Measurements from ENCODE around the gene STIP1. TPM values are rescaled to one million over a fixed set of nuclear protein-coding genes. Genes with fewer than 3 reads are reported as not detected.

The STIP1 gene
- total RNA-seq, 4 donors from 2014 or later = 141 to 193 (median 168) TPM

- in situ Hi-C loops (cut with MboI; ENCODE audit: low sequenced_read_pairs in 4 of 4) (no loop called here), intact Hi-C loops (cut with DNase I; ENCODE audit: low total_unique reads) (loop anchor here (2.0 to 10.0 kb wide), 2 partner anchors 29 to 633 kb away; partner anchors contain the start of gene EHD1)
- Histone ChIP-seq H3K27ac (peak overlapping the region; percentile 92 to 100 (median 96)), H3K36me3 (peaks cover 0 to 13% of the 10 kb centered on the region in 2 donors), H3K27me3 (no peaks in the 10 kb centered on the region), H3K9me3 (no peaks in the 10 kb centered on the region), H3K4me1 (peaks cover 33 to 43% of the 10 kb centered on the region in 2 donors), H3K4me3 (peak overlapping the region; percentile 85 to 96 (median 91))
- ATAC-seq (peak in 1 of 2 donors; percentile 3), DNase-seq (peak; percentile 60 to 100)
- TF ChIP-seq CTCF (IDR thresholded peaks at IDR 0.05 in 4 of 5, conservative IDR thresholded peaks at IDR 0.05 in 1 of 5) (peak in 1 of 5 experiments; percentile 14), POLR2A (IDR thresholded peaks at IDR 0.05) (peak; percentile 77)
Measured at GRCh38 chr11:64241491-64242374, 55.8 kb downstream of the STIP1 start.

- intact Hi-C loops (cut with DNase I; ENCODE audit: low total_unique reads) = loop anchor here (10.0 kb wide), 1 partner anchor 631 kb away; the partner anchor contains the start of gene EHD1
- no peak for TF ChIP-seq CTCF (IDR thresholded peaks at IDR 0.05 in 4 of 5, conservative IDR thresholded peaks at IDR 0.05 in 1 of 5)
- TF ChIP-seq POLR2A (IDR thresholded peaks at IDR 0.05) = no peak
- Histone ChIP-seq H3K36me3 (peaks cover 0 to 10% of the 10 kb centered on the region in 2 donors), H3K27me3 (no peaks in the 10 kb centered on the region), H3K27ac (peak overlapping the region; percentile 92 to 100 (median 96)), H3K4me1 (peaks cover 39 to 48% of the 10 kb centered on the region in 2 donors), H3K4me3 (peak overlapping the region in 1 of 4 donors; percentile 85), H3K9me3 (no peaks in the 10 kb centered on the region)
- ATAC-seq = no peak
- no peak for DNase-seq
- in situ Hi-C loops (cut with MboI; ENCODE audit: low sequenced_read_pairs in 4 of 4) = no loop called here
Measured at GRCh38 chr11:64243236-64243854, 57.4 kb downstream of the STIP1 start.

GRCh38 chr11:64244107-64244506 is 58.1 kb downstream of the STIP1 start:
- DNase-seq = no peak
- Histone ChIP-seq H3K4me3 (peak overlapping the region in 1 of 4 donors; percentile 93), H3K36me3 (peaks cover 0 to 9% of the 10 kb centered on the region in 2 donors), H3K27me3 (no peaks in the 10 kb centered on the region), H3K27ac (peak overlapping the region; percentile 92 to 100 (median 96)), H3K9me3 (no peaks in the 10 kb centered on the region), H3K4me1 (peaks cover 39 to 48% of the 10 kb centered on the region in 2 donors)
- in situ Hi-C loops (cut with MboI; ENCODE audit: low sequenced_read_pairs in 4 of 4) (no loop called here), intact Hi-C loops (cut with DNase I; ENCODE audit: low total_unique reads) (loop anchor here (10.0 kb wide), 1 partner anchor 631 kb away; the partner anchor contains the start of gene EHD1)
- TF ChIP-seq CTCF (IDR thresholded peaks at IDR 0.05 in 4 of 5, conservative IDR thresholded peaks at IDR 0.05 in 1 of 5) = no peak
- no peak for TF ChIP-seq POLR2A (IDR thresholded peaks at IDR 0.05)
- ATAC-seq = no peak

GRCh38 chr11:64244966-64245365 is 59.0 kb downstream of the STIP1 start:
- Histone ChIP-seq H3K27ac (peak overlapping the region; percentile 92 to 100 (median 96)), H3K36me3 (peaks cover 0 to 9% of the 10 kb centered on the region in 2 donors), H3K4me1 (peaks cover 36 to 45% of the 10 kb centered on the region in 2 donors), H3K27me3 (no peaks in the 10 kb centered on the region), H3K4me3 (peak overlapping the region; percentile 80 to 95 (median 94)), H3K9me3 (no peaks in the 10 kb centered on the region)
- DNase-seq (no peak), ATAC-seq (no peak)
- intact Hi-C loops (cut with DNase I; ENCODE audit: low total_unique reads) = loop anchor here (1.0 to 10.0 kb wide), 2 partner anchors 19 to 630 kb away; partner anchors contain the start of genes EHD1, NUDT22 and TRPT1
- in situ Hi-C loops (cut with MboI; ENCODE audit: low sequenced_read_pairs in 4 of 4) = no loop called here
- TF ChIP-seq POLR2A (IDR thresholded peaks at IDR 0.05) (no peak), CTCF (IDR thresholded peaks at IDR 0.05 in 4 of 5, conservative IDR thresholded peaks at IDR 0.05 in 1 of 5) (no peak)
